IPS-15b (cell line): Measurements from ENCODE around the gene UBAC2.

ENCODE experiments used
- H3K27me3 ChIP-seq: one replicate; pipeline ENCODE4 v1.6.1; 2013; ENCODE audit warnings: low read length; ENCODE audit not compliant: control insufficient read depth, insufficient read depth
- H3K36me3 ChIP-seq: one replicate; pipeline ENCODE4 v1.6.1; 2013; ENCODE audit warnings: low read length; ENCODE audit not compliant: control insufficient read depth, insufficient read depth
- H3K4me1 ChIP-seq: one replicate; pipeline ENCODE4 v1.6.1; 2013; ENCODE audit warnings: mild to moderate bottlenecking, low read length; ENCODE audit not compliant: control insufficient read depth, insufficient read depth
- H3K4me3 ChIP-seq: one replicate; pipeline ENCODE4 v1.5.1; 2013; ENCODE audit warnings: low read depth, low read length
- H3K9ac ChIP-seq: one replicate; pipeline ENCODE4 v1.6.1; 2013; ENCODE audit warnings: low read depth, mild to moderate bottlenecking, low read length
- H3K9me3 ChIP-seq: one replicate; pipeline ENCODE4 v1.6.1; 2013; ENCODE audit warnings: mild to moderate bottlenecking, low read length; ENCODE audit not compliant: control insufficient read depth, insufficient read depth

The UBAC2 gene

GRCh38 chr13:99294958-99295357, 94.3 kb downstream of the UBAC2 start:
- Histone ChIP-seq H3K4me3 (no peak overlapping the region), H3K36me3 (no peaks in the 10 kb centered on the region), H3K9ac (no peak overlapping the region), H3K9me3 (no peaks in the 10 kb centered on the region), H3K27me3 (no peaks in the 10 kb centered on the region), H3K4me1 (no peaks in the 10 kb centered on the region)

- no peaks in the 10 kb centered on the region for H3K9me3 ChIP-seq
- no peaks in the 10 kb centered on the region for H3K4me1 ChIP-seq
- H3K4me3 ChIP-seq, result no peak overlapping the region
- no peaks in the 10 kb centered on the region for H3K36me3 ChIP-seq
- no peak overlapping the region for H3K9ac ChIP-seq
- H3K27me3 ChIP-seq, result no peaks in the 10 kb centered on the region
Measured at GRCh38 chr13:99295488-99296252, 95.0 kb downstream of the UBAC2 start.

- H3K9me3 ChIP-seq, result no peaks in the 10 kb centered on the region
- H3K9ac ChIP-seq, result no peak overlapping the region
- H3K4me3 ChIP-seq, result no peak overlapping the region
- H3K36me3 ChIP-seq, result no peaks in the 10 kb centered on the region
- no peaks in the 10 kb centered on the region for H3K27me3 ChIP-seq
- no peaks in the 10 kb centered on the region for H3K4me1 ChIP-seq
Measured at GRCh38 chr13:99296398-99296797, 95.7 kb downstream of the UBAC2 start.

- H3K9me3 ChIP-seq, result no peaks in the 10 kb centered on the region
- no peaks in the 10 kb centered on the region for H3K27me3 ChIP-seq
- no peak overlapping the region for H3K4me3 ChIP-seq
- H3K36me3 ChIP-seq, result no peaks in the 10 kb centered on the region
- H3K4me1 ChIP-seq, result no peaks in the 10 kb centered on the region
- no peak overlapping the region for H3K9ac ChIP-seq
Measured at GRCh38 chr13:99297331-99297730, 96.7 kb downstream of the UBAC2 start.

- no peak overlapping the region for H3K9ac ChIP-seq
- no peaks in the 10 kb centered on the region for H3K27me3 ChIP-seq
- H3K9me3 ChIP-seq, result no peaks in the 10 kb centered on the region
- no peak overlapping the region for H3K4me3 ChIP-seq
- H3K4me1 ChIP-seq, result no peaks in the 10 kb centered on the region
- H3K36me3 ChIP-seq, result no peaks in the 10 kb centered on the region
Measured at GRCh38 chr13:99298056-99298455, 97.4 kb downstream of the UBAC2 start.

- no peaks in the 10 kb centered on the region for H3K36me3 ChIP-seq
Measured at GRCh38 chr13:99299256-99299919, 98.7 kb downstream of the UBAC2 start.

GRCh38 chr13:99299920-99300341, 99.3 kb downstream of the UBAC2 start:
- Histone ChIP-seq H3K36me3 (no peaks in the 10 kb centered on the region), H3K27me3 (no peaks in the 10 kb centered on the region), H3K4me1 (no peaks in the 10 kb centered on the region), H3K9me3 (no peaks in the 10 kb centered on the region), H3K4me3 (no peak overlapping the region), H3K9ac (no peak overlapping the region)

More at GRCh38 chr13:99299256-99299919, 98.7 kb downstream of the UBAC2 start:
- H3K27me3 ChIP-seq, result no peaks in the 10 kb centered on the region
- no peak overlapping the region for H3K9ac ChIP-seq
- no peaks in the 10 kb centered on the region for H3K9me3 ChIP-seq
- no peaks in the 10 kb centered on the region for H3K4me1 ChIP-seq
- H3K4me3 ChIP-seq, result no peak overlapping the region

GRCh38 chr13:99301056-99301838, 100.6 kb downstream of the UBAC2 start:
- Histone ChIP-seq H3K9ac (no peak overlapping the region), H3K4me3 (no peak overlapping the region), H3K4me1 (no peaks in the 10 kb centered on the region), H3K9me3 (no peaks in the 10 kb centered on the region), H3K36me3 (no peaks in the 10 kb centered on the region), H3K27me3 (no peaks in the 10 kb centered on the region)

GRCh38 chr13:99301913-99302636, 101.4 kb downstream of the UBAC2 start:
- no peak overlapping the region for H3K4me3 ChIP-seq
- H3K4me1 ChIP-seq, result no peaks in the 10 kb centered on the region
- no peaks in the 10 kb centered on the region for H3K27me3 ChIP-seq
- H3K9me3 ChIP-seq, result no peaks in the 10 kb centered on the region
- H3K36me3 ChIP-seq, result no peaks in the 10 kb centered on the region
- no peak overlapping the region for H3K9ac ChIP-seq

GRCh38 chr13:99302637-99303505, 102.2 kb downstream of the UBAC2 start:
- Histone ChIP-seq H3K9me3 (no peaks in the 10 kb centered on the region), H3K36me3 (no peaks in the 10 kb centered on the region), H3K4me3 (no peak overlapping the region), H3K27me3 (no peaks in the 10 kb centered on the region), H3K9ac (no peak overlapping the region), H3K4me1 (no peaks in the 10 kb centered on the region)
